DMS79 treated with DMSO at 0.1 percent for 48 hours (cell line): ENCODE data around the gene ERMARD.

Experiments used
- DNase-seq: peaks from one replicate; lab custom pipeline; 2025; lab: John Stamatoyannopoulos, UW

ERMARD gene

DNA sequence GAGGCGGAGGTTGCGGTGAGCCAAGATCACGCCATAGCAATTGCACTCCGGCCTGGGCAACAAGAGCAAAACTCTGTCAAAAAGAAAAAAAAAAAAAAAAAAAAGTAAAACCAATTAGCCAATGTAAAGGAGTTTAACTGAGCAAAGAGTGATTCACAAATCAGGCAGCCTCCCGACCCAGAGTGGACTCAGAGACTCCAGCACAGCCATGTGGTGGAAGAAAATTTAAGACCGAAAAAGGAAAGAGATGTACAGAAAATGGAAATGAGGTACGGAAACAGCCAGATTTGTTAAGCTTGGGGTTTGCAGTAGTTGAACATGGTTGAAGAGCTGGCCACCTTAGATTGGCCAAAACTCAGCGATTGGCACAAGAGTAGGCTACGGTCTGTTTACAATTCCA, 51.4 kb downstream of the ERMARD start:
- no peak for DNase-seq

DNA sequence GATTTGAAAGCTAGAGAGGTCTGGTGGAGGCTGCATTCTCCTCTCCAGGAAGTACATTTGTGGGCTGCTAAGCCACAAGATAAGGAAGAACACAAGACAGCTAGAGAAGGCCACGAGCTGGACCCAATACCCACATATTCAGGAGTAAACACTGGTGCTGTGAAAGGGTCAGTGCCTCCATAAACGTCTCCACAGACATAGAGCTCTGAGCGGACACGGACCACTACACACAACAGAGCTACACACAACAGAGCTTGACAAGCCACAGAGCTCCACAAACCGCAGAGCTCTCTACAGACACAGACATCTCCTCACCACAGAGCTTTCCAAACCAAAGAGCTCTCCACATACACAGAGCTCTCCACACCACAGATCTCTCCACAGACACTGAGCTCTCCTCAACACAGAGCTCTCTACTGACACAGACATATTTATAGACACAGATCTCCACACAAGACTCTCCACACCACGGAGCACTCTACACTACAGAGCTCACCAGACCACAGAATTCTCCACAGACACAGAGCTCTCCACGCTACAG, 51.9 kb downstream of the ERMARD start:
- DNase-seq: peak; percentile 54

DNA sequence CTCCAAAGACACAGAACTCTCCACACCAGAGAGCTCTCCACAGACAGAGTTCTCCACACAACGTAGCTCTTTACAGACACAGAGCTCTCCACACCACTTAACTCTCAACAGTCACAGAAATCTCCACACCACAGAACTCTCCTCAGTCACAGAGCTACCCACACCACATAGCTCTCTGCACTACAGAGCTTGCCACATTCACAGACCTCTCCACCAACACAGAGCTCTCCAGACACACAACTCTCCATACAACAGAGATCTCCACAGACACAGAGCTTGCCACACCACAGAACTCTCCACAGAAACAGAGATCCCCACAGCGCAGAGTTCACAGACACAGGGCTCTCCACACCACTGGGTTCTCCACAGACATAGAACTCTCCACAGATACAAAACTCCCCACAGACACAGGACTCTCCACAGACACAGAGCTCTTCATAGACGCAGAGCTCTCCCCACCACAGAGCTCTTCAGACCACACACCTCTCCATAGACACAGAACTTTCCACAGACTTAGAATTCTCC, 52.5 kb downstream of the ERMARD start:
- DNase-seq: no peak

DNA sequence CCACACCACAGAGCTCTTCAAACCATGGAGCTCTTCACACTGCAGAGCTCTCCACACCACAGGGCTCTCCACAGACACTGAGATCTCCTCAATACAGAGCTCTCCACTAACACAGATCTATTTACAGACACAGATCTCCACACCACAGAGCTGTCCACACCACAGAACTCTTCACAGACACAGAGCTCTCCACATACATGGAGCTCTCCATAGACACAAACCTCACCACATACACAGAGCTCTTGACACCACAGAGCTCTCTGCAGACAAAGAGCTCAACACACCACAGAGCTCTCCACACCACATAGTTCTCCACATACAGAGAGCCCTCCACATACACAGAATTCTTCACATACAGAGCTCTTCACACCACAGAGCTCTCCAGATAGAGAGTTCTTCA, 53.0 kb downstream of the ERMARD start:
- DNase-seq: no peak

DNA sequence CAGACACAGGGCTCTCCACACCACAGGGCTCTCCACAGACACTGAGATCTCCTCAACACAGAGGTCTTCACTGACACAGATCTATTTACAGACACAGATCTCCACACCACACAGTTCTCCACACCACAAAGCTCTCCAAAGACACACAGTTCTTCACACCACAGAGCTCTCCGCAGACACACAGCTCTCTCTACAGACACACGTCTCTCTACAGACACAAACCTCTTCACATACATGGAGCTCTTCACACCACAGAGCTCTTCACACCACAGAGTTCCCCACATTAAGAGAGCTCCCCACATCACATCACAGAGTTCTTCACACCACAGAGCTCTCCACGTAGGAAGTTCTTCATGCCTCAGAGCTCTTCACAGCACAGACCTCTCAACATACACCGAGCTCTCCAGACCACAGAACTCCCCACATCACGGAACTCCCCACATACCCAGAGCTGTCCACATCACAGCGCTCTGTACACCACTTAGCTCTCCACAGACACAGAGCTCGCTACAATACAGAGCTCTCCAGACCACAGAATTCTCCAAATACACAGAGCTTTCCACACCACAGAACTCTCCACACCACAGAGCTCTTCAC, 53.9 kb downstream of the ERMARD start:
- DNase-seq: no peak

DNA sequence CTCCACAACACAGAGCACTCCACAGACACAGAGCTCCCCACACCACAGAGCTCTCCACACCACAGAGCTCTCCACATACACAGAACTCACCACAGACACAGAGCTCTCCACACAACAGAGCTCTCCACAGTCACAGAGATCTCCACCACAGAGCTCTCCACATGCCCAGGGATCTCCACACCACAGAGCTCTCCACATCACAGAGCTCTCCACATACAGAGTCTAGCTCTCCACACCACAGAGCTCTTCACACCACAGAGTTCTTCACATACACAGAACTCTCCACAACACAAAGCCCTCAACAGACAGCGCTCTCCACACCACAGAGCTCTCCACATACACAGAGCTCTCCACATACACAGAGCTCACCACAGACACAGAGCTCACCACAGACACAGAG, 55.3 kb downstream of the ERMARD start:
- DNase-seq: no peak

DNA sequence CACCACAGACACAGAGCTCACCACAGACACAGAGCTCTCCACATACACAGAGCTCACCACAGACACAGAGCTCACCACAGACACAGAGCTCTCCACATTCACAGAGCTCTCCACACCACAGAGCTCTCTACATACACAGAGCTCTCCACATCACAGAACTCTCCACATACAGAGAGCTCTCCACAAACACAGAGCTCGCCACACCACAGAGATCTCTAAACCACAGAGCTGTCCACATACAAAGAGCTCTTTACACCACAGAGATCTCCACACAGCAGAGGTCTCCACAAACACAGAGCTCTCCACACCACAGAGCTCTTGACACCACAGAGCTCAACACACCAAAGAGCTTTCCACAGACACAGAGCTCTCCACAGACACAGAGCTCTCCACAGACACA, 55.8 kb downstream of the ERMARD start:
- no peak for DNase-seq

DNA sequence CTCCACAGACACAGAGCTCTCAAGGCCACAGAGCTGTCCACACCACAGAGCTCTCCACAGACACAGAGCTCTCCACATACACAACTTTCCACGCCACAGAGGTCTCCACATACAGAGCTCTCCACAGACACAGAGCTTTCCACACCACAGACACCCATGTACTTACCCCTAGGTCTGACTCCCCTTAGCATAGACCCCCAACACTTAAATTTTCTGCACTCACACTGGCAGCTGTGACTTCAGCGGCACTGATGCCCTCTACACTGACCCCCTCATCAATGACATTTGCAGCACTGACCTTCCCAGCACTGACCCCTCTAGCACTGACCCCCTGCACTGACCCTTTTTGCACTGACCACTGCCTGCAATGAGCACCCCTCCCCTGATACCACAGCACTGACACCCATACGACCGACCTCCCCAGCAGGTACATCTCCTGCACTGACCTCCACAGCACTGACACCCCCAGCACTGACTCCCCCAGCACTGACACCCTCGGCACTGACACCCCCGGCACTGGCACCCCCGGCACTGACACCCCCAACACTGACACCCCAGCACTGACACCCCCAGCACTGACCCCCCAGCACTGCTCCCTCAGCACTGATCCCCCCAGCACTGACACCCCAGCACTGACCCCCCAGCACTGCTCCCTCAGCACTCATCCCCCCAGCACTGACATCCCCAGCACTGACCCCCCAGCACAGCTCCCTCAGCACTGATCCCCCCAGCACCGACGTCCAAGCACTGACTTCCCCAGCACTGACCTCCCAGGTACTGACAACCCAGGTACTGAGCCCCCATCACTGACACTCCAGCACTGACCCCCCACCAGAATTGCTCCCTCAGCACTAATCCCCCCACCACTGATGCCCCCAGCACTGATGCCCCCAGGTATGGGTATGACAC, 56.5 kb downstream of the ERMARD start:
- no peak for DNase-seq

DNA sequence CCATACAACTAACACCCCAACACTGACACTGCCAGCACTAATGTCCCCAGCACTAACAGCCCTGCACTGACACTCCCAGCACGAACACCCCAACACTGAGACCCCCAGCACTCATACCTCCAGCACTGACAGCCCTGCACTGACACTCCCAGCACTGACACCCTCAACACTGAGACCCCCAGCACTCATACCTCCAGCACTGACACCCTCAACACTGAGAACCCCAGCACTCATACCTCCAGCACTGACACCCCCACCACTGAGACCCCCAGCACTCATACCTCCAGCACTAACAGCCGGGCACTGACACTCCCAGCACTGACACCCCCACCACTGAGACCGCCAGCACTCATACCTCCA, 57.2 kb downstream of the ERMARD start:
- no peak for DNase-seq

DNA sequence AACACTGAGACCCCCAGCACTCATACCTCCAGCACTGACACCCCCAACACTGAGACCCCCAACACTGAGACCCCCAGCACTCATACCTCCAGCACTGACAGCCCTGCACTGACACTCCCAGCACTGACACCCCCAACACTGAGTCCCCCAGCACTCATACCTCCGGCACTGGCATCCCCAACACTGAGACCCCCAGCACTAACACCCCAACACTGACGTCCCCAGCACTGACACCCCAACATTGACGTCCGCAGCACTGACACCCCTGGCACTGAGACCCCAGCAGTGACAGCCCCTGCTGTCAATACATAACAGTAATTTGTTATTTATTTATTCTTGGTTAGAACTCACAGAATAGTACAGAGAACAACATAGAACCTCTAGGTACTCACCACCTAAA, 58.0 kb downstream of the ERMARD start:
- no peak for DNase-seq

DNA sequence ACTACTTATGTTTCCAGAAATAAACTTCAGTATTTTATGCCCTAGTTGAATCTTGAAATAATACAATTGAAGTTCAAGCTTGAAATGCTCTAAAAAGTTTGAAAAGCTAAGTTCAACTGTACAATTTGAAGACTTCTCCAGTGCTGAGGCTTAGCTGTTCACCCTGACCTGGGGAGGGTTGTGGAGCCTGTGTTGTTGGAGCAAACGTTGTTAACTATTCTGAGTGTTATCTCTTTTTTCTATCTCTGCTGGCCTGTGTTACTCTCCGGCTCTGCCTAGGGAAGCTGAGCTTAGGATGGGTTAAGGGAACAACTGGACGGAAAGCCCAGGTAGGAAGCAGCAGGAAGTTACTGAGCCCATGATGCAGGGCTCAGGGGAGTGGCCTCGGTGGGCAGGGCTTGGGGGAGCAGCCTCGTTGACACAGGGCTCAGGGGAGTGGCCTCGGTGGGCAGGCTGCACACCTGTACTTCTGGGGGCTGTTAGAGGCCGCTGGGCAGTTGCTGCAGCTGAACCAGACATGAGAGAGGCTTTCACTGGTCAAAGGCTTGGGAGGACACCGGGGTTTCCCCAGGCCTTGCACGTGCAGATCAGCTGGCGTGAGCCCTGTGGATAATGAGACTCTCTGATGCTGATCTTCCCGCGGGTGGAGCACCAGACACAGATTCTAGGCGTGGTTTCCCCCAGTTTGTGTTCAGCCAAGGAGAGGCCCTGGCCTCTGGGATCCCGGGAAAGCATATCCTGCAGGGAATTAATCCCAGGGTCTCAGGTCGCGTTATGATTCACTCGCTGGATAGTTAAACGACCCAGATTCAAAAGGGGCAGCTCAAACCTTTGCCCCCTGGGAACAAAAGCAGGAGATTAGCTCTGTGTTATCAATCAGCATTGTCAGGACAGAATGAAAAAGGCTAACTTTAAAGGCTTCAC, 58.9 kb downstream of the ERMARD start:
- no peak for DNase-seq

DNA sequence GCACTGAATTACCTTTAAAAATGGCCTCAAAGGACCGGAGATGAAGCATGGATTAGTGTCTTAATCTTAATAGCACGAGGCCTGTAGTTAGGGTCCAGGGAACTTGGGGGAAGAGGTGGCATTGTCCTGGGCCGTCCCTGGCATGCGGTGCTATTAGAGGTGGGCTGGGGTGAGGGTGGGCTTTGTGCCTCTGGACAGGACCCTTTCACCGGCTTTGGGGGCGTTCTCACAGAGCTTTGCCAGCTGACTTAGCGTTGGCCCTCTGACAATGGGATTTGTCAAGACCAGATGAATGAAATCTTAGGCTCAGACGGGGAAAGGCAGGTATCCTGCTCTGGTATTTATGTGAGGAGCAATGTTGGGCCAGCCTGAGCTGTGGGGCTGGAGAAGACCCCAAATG, 59.6 kb downstream of the ERMARD start:
- DNase-seq: no peak

DNA sequence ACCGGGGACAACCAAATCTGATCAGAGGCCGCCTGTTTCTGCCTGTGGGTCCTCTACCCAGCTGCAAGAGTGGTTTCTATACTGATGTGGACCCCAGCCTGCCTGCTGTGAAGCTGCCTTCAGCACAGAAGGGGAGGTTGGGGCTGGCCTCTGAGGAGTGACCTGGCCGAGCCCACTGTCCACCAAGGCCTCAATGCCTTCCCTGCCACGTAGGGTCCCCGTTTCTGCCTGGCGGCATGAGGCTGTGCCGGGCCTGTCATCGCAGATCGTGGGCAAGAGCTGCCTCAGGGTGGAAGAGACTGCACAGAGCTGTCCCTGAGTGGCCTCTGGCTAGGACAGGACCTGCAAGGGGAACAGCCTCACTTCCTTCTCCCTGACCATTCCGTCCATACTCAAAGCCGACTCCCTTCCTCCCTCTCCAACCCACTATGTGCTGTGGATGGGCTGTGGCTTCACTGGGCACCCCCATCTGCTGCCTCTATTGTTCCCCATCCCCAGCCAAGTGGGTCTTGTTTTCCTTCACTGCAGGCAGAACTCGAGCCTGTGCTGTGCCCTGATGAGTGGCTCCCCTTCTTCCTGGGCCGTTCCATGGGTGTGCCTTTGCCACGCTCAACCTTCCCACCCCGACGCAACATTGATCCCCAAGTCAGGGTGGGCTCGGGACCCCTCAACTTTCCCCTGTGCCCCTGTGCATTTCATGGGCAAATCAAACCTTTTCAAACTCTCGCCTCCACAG, 60.3 kb downstream of the ERMARD start:
- DNase-seq: no peak

DNA sequence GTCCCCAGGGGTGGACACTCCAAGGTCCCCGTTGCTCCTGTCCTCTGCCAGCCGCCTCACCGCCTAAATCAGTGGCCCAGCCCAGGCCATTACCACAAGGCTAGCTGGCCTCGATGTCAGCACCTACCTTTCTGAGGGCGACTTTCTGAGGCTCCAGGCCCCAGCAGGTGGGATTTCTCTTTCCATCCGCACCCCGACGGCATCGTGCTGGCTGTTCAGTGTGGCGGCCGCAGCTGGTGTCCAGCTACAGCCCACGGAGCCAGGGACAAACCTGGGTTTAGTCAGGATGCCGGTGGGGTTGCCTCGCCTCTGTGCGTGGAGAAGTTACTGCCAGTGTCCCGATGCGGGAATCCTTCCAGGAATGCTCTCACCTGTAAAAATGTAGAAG, 60.8 kb downstream of the ERMARD start:
- DNase-seq: no peak

DNA sequence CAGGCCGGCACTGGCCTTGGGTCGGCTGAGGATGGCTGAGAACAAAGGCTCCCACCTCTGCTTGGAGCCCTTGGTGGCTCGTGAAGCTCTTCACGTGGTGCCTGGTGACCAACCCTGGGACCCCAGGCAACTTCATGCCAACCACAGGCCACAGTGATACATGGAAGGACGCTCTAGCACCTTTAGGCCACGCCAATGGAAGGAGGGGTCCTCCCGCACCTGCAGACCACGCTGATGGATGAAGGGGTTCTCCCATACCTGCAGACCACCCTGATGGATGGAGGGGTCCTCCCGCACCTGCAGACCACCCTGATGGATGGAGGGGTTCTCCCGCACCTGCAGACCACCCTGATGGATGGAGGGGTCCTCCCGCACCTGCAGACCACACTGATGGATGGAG, 62.5 kb downstream of the ERMARD start:
- no peak for DNase-seq

DNA sequence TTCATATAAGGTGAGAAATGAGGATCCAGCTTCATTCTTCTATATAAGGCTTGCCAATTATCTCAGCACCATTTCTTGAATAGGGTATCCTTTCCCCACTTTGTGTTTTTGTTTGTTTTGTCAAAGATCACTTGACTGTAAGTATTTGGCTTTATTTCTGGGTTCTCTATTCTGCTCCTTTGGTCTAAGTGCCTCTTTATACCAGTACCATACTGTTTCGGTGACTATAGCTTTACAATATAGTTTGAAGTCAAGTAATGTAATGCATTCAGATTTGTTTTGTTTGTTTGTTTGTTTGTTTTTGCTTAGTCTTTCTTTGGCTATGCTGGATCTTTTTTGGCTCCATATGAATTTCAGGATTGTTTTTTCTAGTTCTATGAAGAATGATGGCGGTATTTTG, 64.6 kb downstream of the ERMARD start:
- DNase-seq: no peak

DNA sequence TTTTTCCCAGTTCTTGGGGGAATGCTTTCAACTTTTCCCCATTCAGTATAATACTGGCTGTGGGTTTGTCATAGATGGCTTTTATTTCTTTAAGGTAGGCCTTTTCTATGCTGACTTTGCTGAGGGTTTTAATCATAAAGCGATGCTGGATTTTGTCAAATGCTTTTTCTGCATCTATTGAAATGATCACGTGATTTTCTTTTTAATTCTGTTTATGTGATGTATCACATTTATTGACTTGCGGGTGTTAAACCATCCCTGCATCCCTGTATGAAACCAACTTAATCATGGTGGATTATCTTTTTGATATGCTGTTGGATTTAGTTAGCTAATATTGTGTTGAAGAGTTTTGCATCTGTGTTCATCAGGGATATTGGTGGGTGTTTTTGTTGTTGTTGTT, 65.6 kb downstream of the ERMARD start:
- DNase-seq: no peak

DNA sequence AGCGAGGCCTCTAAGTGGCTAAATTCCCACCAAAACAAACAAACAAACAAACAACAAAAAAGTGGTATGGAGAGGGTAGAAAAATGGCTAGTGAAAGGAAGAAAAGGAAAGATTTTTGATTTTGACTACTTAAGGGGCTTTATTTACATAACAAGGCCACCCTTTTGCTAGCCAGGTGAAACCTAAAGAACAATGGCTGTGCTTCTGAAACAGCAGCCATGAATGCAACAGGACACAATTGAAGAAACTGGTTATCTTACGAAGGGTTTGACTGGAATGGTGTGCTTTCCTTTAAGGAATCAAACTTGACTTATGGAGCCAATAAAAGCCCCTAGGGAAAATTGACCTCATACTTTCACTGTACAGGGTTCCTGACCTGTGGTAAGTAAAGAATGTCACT, 68.9 kb downstream of the ERMARD start:
- no peak for DNase-seq

DNA sequence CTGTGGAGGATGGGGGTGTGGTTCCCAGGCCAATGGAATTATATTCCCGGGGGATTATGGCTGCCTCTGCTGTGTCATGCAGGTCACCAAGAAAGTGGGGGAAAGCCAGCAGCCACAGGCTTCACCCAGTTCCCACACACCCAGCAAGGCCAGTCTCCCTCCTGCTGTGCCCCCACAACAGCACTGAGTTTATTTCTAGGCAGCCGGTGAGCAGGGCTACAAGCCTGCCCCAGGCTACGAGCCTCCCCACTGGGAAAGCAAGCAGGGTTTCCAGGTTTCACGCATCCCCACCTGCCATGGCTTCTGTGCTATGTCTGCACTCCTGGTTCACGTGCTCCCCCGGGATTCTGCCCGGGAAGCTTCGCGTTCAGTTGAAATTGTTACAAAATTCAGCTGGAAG, 72.6 kb downstream of the ERMARD start:
- no peak for DNase-seq

DNA sequence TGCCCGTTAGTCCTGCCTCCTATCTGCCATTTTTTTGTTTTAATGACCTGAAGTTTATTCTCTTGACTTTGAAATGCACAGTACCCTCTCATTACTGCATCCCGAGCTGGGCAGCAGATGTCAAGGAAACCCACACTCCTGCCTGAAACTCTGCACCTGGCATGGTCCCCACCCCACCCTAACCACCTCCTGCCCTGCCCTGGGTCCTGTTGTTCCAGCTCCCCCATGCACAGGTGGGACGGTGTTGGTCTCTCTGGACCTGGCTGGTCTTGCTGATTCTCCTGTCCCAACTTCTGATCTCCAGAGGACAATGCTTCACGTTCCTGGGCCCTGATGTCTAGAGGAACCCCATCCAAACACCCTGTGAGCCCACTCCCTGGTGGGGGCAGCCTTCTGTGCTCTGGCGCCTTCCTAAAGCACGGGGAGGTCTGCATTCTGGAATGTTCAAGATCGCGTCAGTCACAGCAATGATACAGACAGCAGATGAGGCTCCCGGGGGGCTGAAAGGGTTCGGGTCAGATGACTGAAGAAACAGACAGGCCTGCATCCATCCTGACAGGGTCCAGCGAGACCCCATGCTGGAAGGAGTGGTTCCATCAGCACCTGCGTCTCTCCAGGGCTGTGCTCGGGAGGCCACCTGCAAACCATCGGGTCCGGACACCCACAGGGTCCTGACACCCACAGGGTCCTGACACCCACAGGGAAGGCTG, 73.6 kb downstream of the ERMARD start:
- DNase-seq: no peak
